ENCODE results near the gene MYMK. TPM values are rescaled to one million over a fixed set of nuclear protein-coding genes. Genes with fewer than 3 reads are reported as not detected.

The MYMK gene
- total and polyA plus RNA-seq, 7 donors: not detected

DNA sequence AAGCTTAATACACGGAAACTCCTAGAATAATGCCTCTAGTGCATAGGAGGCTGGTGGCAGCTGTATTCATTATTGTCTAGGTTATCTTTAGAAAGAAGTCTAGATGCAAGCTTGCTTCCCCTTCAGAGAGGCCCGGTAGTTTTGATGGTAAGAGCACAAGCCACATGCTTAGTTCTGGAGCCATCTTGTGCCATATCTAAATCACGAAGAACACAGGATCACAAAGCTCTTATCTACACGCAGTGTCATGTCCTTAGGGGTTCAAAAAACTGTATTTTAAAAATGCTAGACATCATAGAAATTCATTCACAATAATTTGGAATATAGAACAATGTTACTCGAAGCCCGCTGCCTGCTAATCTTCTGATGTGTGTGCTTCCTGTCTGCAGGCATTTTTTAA, 58.8 kb downstream of the MYMK start:
- intact Hi-C loops (cut with DNase I): no loop called here

DNA sequence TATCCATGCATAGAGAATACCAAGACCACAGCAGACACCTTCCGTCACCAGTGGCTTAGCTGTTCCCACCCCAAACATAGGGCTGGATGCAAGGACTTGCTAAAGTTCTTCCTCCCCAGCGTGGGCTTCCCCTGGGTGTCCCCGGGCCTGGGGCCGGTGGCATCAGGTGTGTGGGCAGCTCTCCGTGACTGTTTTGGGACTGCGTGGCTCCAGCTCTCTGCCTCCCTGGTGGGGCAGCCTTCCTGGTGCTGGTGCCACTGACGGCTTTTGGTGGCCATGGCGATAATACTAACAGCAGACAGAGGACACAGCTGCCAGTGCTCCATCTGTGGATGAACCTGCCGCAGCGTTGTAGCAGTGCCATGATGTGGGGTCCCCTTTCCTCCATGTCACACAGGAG, 60.1 kb downstream of the MYMK start:
- Histone ChIP-seq H3K27me3 (no peaks in the 10 kb centered on the region), H3K36me3 (peaks cover 0 to 26% (median 0%) of the 10 kb centered on the region in 4 donors), H3K27ac (no peak overlapping the region), H3K4me3 (no peak overlapping the region), H3K4me1 (peaks cover 0 to 12% (median 10%) of the 10 kb centered on the region in 4 donors), H3K9me3 (no peaks in the 10 kb centered on the region)
- WGBS, 2 donors: 93 to 95% methylated on average over 10 of the region's 10 CpGs
- no peak for DNase-seq
- intact Hi-C loops (cut with DNase I): loop anchor here (5.0 kb wide), 1 partner anchor 117 kb away; the partner anchor contains the start of genes MED22 and RPL7A
- TF ChIP-seq EP300 (IDR thresholded peaks at IDR 0.05) (no peak), POLR2A (IDR thresholded peaks at IDR 0.05) (no peak), POLR2AphosphoS5 (IDR thresholded peaks at IDR 0.05) (no peak)
- TF ChIP-seq, protein P1, sequence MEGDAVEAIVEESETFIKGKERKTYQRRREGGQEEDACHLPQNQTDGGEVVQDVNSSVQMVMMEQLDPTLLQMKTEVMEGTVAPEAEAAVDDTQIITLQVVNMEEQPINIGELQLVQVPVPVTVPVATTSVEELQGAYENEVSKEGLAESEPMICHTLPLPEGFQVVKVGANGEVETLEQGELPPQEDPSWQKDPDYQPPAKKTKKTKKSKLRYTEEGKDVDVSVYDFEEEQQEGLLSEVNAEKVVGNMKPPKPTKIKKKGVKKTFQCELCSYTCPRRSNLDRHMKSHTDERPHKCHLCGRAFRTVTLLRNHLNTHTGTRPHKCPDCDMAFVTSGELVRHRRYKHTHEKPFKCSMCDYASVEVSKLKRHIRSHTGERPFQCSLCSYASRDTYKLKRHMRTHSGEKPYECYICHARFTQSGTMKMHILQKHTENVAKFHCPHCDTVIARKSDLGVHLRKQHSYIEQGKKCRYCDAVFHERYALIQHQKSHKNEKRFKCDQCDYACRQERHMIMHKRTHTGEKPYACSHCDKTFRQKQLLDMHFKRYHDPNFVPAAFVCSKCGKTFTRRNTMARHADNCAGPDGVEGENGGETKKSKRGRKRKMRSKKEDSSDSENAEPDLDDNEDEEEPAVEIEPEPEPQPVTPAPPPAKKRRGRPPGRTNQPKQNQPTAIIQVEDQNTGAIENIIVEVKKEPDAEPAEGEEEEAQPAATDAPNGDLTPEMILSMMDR (IDR thresholded peaks at IDR 0.05): no peak

More for the DNA sequence above, 58.8 kb downstream of the MYMK start:
- no peak overlapping the region for H3K4me3 ChIP-seq
- no peaks in the 10 kb centered on the region for H3K9me3 ChIP-seq
- H3K27me3 ChIP-seq: no peaks in the 10 kb centered on the region
- H3K4me1 ChIP-seq: peaks cover 0 to 4% (median 2%) of the 10 kb centered on the region in 4 donors
- WGBS, 2 donors: 86 to 87% methylated on average over 6 of the region's 6 CpGs
- no peak overlapping the region for H3K27ac ChIP-seq
- peaks cover 0 to 26% (median 0%) of the 10 kb centered on the region in 4 donors for H3K36me3 ChIP-seq
- TF ChIP-seq POLR2AphosphoS5 (IDR thresholded peaks at IDR 0.05): no peak
- TF ChIP-seq POLR2A (IDR thresholded peaks at IDR 0.05): no peak
- TF ChIP-seq, protein P1 (IDR thresholded peaks at IDR 0.05): no peak
- TF ChIP-seq EP300 (IDR thresholded peaks at IDR 0.05): no peak
- DNase-seq: no peak

Other genes starting within 250 kb of the MYMK start
- gene ABO, start 249.8 kb downstream of the MYMK start, total RNA-seq: 1 to 10 TPM in 2 of 4 donors, under 1 TPM in 2; 0.36 to 1.5 (median 1.0) TPM
- gene ABO, start 249.8 kb downstream of the MYMK start, polyA plus RNA-seq: 10 to 100 TPM; 15.0 to 27.3 (median 24.5) TPM
- gene SURF6, start 188.8 kb downstream of the MYMK start, total RNA-seq: 10 to 100 TPM; 13.9 to 20.1 (median 16.2) TPM
- gene SURF6, start 188.8 kb downstream of the MYMK start, polyA plus RNA-seq: 10 to 100 TPM; 22.8 to 43.1 (median 24.3) TPM
- 10 to 100 TPM; 17.2 to 31.3 (median 28.4) TPM for gene MED22, start 176.8 kb downstream of the MYMK start, total RNA-seq
- gene MED22, start 176.8 kb downstream of the MYMK start, polyA plus RNA-seq: 10 to 100 TPM in 2 of 3 donors, 1 to 10 TPM in 1; 8.4 to 23.7 (median 11.8) TPM
- 1,000 to 10,000 TPM; 2,027 to 2,561 (median 2,271) TPM for gene RPL7A, start 176.7 kb downstream of the MYMK start, total RNA-seq
- 1,000 to 10,000 TPM; 2,364 to 4,020 (median 2,962) TPM for gene RPL7A, start 176.7 kb downstream of the MYMK start, polyA plus RNA-seq
- 10 to 100 TPM; 33.8 to 98.7 (median 75.7) TPM for gene SURF1, start 168.5 kb downstream of the MYMK start, total RNA-seq
- 10 to 100 TPM; 54.1 to 79.3 (median 59.0) TPM for gene SURF1, start 168.5 kb downstream of the MYMK start, polyA plus RNA-seq
- 10 to 100 TPM; 10.2 to 32.3 (median 15.2) TPM for gene SURF2, start 168.4 kb downstream of the MYMK start, total RNA-seq
- gene SURF2, start 168.4 kb downstream of the MYMK start, polyA plus RNA-seq: 10 to 100 TPM; 17.4 to 27.1 (median 19.9) TPM
- 10 to 100 TPM; 73.4 to 88.8 (median 84.3) TPM for gene SURF4, start 148.9 kb downstream of the MYMK start, total RNA-seq
- 100 to 1,000 TPM in 1 of 3 donors, 10 to 100 TPM in 2; 17.4 to 190 (median 31.2) TPM for gene SURF4, start 148.9 kb downstream of the MYMK start, polyA plus RNA-seq
- 1 to 10 TPM in 2 of 4 donors, under 1 TPM in 1, not detected in 1; 0.49 to 8.3 (median 2.1) TPM for gene STKLD1, start 148.6 kb downstream of the MYMK start, total RNA-seq
- 1 to 10 TPM in 2 of 3 donors, under 1 TPM in 1; 0.69 to 1.8 (median 1.2) TPM for gene STKLD1, start 148.6 kb downstream of the MYMK start, polyA plus RNA-seq
- 10 to 100 TPM; 16.3 to 22.2 (median 18.8) TPM for gene REXO4, start 106.9 kb downstream of the MYMK start, total RNA-seq
- gene REXO4, start 106.9 kb downstream of the MYMK start, polyA plus RNA-seq: 10 to 100 TPM; 13.2 to 25.9 (median 16.2) TPM
- gene ADAMTS13, start 102.6 kb downstream of the MYMK start, total RNA-seq: 1 to 10 TPM in 2 of 4 donors, under 1 TPM in 2; 0.71 to 1.9 (median 1.4) TPM
- 1 to 10 TPM in 1 of 3 donors, under 1 TPM in 2; 0.60 to 3.4 (median 0.69) TPM for gene ADAMTS13, start 102.6 kb downstream of the MYMK start, polyA plus RNA-seq
- 10 to 100 TPM in 1 of 4 donors, 1 to 10 TPM in 3; 6.7 to 13.4 (median 8.9) TPM for gene CACFD1, start 65.0 kb downstream of the MYMK start, total RNA-seq
- gene CACFD1, start 65.0 kb downstream of the MYMK start, polyA plus RNA-seq: 10 to 100 TPM; 21.0 to 44.6 (median 29.6) TPM
- gene SLC2A6, start 45.9 kb downstream of the MYMK start, total RNA-seq: 1 to 10 TPM; 1.4 to 2.7 (median 2.0) TPM
- 1 to 10 TPM; 1.2 to 8.2 (median 1.8) TPM for gene SLC2A6, start 45.9 kb downstream of the MYMK start, polyA plus RNA-seq
- 1 to 10 TPM in 2 of 4 donors, under 1 TPM in 2; 0.33 to 4.2 (median 0.94) TPM for gene ADAMTSL2, start 9.7 kb upstream of the MYMK start, total RNA-seq
- 1 to 10 TPM in 1 of 3 donors, under 1 TPM in 2; 0.46 to 1.8 (median 0.60) TPM for gene ADAMTSL2, start 9.7 kb upstream of the MYMK start, polyA plus RNA-seq
- gene FAM163B, start 84.4 kb upstream of the MYMK start, total RNA-seq: 1 to 10 TPM in 2 of 4 donors, under 1 TPM in 1, not detected in 1; 0.83 to 1.5 (median 1.1) TPM
- 1 to 10 TPM in 2 of 3 donors, under 1 TPM in 1; 0.29 to 2.4 (median 1.4) TPM for gene FAM163B, start 84.4 kb upstream of the MYMK start, polyA plus RNA-seq
- not detected for gene DBH, start 111.4 kb upstream of the MYMK start, total RNA-seq
- gene DBH, start 111.4 kb upstream of the MYMK start, polyA plus RNA-seq: under 1 TPM in 1 of 3 donors, not detected in 2; 0.01 TPM
- gene SARDH, start 213.4 kb upstream of the MYMK start, total RNA-seq: 1 to 10 TPM in 3 of 4 donors, under 1 TPM in 1; 0.49 to 3.0 (median 2.4) TPM
- 1 to 10 TPM in 1 of 3 donors, under 1 TPM in 1, not detected in 1; 0.60 to 2.1 TPM for gene SARDH, start 213.4 kb upstream of the MYMK start, polyA plus RNA-seq

Data from sigmoid colon (tissue), 7 donors.